ENCODE measurements around the gene INVS.

- TF ChIP-seq CTCF (IDR thresholded peaks at IDR 0.05) = no peak
- no peak for TF ChIP-seq EZH2 (IDR thresholded peaks at IDR 0.05; ENCODE audit: borderline replicate concordance, insufficient read depth, low read depth, low read length, poor library complexity, severe bottlenecking)
Measured at GRCh38 chr9:100229136-100229535, 130.1 kb downstream of the INVS start.
